GM21737 (cell line): ENCODE data around the gene ZNF18.
"Not testable (repeated sequence)": the region's sequence is repeated elsewhere in the genome, so short reads cannot be mapped to it uniquely, and the experiment has no call there.

ENCODE experiments used
- ATAC-seq: cut with Tn5 transposase; IDR thresholded peaks from one replicate; pipeline ENCODE4 v1.9.1; 2021; ENCODE audit warnings: mild to moderate bottlenecking, moderate library complexity; ENCODE audit not compliant: unreplicated experiment

Gene ZNF18

DNA sequence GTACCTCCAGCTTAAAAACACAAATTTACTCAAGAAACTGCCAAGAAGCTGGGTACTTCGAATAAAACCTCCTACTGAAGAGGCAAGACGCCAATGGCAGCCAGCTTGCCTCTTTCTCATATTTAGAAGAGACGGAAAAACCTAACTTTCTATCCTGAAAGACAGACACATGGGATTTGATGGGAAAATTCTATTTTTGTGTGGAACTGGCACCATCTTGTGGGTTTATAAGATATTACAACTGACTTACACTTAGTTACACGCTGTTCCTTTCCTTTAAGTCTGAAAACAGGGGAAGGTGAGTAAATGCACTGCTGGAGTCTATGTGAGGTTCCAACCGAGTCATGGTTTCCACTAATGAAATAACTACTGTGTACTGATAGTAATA, 10.3 kb downstream of the ZNF18 start:
- no peak for ATAC-seq

DNA sequence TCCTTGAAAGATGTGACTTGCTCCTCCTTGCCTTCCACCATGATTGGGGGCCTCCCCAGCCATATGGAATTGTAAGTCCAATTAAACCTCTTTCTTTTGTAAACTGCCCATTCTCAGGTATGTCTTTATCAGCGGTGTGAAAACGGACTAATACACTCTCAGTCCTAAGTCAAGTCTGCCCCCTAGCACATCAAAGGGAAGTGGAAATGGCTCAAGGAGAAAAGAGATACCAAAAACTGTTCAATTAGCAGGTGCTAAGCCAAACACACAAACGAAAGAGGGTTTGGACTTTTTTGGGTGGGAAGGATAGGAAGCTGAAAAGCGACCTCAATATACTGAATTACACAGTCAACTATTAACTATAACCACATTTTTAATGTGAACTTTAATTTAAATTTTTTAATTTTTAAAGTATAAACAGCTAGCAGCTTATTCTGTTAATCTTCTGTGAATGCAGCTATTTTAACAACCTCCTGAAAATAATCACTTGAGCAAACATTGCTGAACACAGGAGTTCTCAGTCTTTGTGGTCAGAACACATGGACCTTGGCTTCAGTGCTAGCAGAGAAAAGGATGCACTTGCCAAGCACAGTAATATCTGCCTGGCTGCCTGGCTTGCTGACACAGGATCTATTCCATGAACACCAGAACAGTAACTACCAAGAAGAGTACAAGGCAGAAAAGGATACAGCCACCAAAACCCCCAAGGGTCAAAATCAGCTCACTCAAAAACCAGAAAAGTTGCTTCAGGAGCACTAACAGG, 10.9 kb downstream of the ZNF18 start:
- ATAC-seq = no peak

DNA sequence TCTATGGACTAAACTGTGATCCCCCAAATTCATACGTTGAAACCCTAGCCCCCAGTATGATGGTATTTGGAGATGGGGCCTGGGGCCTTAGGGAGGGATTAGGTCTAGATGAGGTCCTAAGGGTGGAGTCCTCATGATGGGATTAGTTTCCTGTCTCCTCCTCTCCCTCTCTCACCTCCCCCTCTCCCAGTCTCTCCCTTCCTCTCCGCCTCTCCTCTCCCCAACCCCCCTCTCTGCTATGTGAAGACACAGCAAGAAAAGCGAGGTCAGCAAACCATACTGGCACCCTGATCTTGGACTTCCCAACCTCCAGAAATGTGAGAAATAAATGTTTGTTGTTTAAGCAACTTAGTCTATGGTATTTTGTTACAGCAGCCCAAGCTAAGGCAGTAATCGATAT, 15.4 kb downstream of the ZNF18 start:
- ATAC-seq = no peak

DNA sequence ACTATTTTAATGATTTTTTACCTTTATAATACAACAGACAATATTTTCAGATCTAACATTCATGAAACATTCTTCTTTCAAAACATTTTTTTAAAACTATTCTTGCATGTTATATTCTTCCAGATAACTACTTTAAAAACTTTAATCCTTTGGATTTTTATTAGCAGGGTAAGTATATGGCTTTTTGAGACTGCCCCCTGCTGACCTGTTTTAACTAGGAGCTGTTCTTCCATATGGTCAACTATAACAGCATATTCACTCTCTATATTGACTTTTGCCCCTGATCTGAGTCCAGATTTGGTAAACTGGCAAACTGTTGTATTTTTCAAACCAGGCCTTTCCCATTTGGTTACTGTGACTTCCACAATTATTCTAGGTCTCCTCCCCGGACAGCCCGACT, 16.5 kb downstream of the ZNF18 start:
- no peak for ATAC-seq

DNA sequence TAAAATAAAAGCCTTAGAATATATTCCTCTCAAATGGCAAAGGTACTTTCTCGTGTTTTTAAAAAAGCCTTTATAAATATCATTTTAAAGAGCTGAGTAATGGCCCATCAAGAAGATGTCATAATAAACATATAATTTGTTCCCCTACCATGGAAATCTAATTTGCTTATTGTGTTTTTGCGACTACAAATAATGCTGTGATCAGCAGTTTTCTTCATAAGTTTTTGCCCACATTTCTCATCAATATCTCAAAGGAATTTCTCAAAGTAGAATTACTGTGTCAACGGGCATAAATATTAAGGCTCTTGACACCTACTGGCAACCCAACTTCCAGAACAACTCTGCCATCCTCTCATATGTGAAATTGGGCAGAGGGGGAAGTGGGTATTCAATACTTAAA, 17.5 kb downstream of the ZNF18 start:
- no peak for ATAC-seq

DNA sequence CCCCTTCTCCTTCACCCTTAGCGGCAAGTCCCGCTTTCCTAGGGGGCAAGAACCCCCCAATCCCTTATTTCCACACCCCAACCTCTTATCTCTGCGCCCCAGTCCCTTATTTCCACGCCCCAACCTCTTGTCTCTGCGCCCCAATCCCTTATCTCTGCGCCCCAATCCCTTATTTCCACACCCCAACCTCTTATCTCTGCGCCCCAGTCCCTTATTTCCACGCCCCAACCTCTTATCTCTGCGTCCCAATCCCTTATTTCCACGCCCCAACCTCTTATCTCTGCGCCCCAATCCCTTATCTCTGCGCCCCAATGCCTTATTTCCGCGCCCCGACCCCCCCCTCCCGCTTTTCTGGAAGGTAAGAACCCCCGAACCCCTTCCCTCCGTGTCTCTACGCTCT, 24.5 kb downstream of the ZNF18 start:
- ATAC-seq = not testable (repeated sequence)

DNA sequence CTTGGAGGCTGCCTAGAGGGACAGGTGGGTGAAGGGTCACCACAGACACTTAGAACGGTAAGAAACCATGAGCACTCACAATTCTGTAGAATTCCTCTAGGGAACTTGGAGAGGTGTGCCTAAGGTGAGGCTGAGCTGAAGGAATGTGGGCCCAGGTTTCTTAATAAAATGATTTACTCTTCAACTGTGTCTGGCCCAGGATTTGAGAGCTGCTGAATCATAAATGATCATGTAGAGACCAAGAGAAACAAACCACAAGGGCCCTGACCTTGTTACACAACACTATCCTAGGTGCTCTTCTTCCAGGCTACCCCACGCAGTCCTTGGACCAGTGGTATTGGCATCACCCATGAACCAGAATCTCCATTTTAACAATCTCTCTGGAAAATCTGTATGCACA, 27.7 kb downstream of the ZNF18 start:
- ATAC-seq = no peak

DNA sequence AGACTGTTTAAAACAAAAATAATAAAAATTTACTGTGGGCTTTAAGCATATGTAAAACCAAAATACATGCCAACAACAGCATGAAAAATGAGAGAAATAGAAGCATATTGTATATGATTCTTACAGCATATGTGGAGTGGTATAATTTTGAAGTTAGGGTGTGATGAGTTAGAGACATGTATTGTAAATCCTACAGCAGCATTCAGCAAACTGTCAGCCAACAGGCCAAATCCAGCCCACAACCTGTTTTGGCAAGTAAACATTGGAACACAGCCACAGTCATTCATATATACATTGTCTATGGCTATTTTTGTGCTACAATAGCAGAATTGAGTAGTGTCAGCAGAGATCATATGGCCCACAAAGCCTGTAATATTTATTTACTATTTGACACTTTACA, 42.3 kb downstream of the ZNF18 start:
- no peak for ATAC-seq

DNA sequence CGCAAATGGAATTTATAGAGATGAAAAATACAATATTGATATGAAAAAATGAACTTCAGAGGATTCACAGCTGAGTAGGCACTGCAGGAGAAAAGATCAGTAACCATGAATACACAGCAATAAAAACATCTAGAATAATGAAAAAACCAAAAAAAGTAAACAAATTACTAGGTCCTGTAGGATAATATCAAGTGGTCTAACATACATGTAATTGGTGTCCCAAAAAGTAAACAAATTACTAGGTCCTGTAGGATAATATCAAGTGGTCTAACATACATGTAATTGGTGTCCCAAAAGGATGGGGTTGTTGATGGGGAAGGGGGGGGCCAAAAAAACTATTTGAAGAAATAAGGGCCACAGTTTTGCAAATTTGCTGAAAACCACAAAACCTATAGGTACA, 43.4 kb downstream of the ZNF18 start:
- no peak for ATAC-seq

DNA sequence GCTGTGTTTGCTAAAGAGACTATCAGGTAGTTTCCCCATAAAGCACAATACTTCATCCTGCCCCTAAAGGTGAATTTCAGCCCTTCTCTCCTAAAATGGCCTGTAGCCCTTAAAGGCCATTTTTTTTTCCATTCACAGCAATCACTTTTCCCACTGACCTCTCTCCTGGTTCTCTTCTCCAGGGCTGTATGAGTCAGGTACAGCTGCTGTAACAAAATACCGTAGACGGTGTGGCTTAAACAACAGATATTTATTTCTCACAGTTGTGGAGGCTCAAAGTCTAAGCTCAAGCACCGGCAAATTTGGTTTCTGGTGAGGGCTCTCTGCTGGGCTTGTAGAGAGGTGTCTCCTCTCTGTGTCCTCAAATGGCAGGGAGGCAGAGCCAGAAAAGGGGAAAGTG, 44.7 kb downstream of the ZNF18 start:
- no peak for ATAC-seq

DNA sequence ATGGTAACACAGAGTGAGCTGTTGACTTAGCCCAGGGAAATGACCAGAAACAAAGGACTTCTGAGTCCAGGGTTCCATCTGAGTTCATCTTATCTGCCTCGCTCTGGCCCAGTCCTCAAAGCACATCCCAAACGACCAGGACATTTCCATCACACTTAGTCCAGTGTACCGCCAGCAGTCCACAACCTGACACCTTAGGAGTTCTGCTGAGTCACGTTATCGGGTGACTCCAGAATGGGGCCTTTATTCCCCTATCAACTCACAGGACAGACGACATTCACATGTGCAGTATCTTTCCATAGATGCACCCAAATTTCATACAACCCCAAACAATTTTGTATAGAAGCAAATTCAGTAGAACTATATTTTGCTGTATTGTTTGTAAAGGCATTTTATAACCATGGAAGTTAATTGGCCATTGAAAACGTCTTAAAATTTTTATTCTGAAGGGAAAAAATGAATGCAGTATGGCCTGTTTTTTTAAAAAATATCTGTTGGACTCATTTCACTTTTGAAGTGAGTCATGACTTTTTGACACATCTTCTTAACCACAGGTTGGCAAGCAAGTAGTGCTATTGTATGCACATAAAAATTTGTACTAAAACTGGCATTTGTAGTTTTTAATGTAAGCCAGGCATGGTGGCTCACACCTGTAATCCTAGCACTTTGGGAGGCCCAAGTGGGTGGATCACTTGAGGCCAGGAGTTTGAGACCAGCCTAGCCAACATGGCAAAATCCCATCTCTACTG, 46.3 kb downstream of the ZNF18 start:
- ATAC-seq = no peak

DNA sequence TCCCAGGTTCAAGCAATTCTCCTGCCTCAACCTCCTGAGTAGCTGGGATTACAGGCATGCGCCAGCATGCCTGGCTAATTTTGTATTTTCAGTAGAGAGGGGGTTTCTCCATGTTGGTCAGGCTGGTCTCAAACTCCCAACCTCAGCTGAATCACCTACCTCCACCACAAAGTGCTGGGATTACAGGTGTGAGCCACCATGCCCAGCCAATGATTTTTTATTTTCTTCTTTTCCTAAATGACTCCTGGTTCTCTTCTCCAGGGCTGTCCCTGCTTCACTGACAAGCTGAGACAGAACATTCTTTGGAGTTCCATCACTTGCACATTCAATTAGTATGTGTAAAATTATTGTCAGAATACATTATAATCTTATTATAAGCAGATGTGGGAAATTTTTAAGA, 47.7 kb downstream of the ZNF18 start:
- ATAC-seq = not testable (repeated sequence)

DNA sequence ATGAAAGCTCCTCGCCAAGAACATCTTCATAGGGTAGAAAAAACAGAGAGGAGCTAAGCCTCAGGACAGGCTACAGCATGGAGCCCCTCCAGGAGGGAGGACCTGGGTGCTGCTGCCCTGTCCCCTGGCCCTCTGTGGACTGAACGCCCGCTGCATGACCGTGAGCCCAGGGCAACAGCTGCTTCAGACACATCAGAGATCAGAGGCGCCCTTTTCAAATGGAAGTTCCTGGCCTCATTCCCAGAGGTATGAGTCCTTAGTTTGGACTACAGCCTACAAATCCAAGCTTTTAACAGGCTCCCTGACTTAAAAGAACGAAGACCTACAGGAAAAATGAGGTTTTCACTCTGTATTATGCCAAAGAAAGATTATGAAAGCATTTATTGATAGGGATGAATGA, 48.5 kb downstream of the ZNF18 start:
- ATAC-seq = no peak

DNA sequence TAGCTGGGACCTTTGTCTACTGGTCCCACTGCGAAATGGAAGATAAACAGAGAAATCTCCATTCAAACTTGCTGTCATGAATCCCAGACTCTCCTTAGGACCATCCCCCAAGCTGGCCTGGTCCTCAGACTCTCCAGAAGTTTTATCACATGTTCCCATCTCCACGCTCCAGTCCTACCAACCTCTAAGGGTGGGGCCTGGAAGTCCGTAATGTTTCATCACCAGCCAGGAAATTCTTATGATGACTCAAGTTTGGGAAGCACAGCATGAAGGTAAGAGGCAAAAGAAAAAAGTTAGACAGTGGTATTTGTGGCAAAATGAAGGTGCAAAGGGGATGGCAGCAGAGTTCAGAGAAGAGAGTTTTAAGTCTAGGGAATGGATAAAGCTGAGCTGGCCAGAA, 52.7 kb downstream of the ZNF18 start:
- ATAC-seq = no peak

DNA sequence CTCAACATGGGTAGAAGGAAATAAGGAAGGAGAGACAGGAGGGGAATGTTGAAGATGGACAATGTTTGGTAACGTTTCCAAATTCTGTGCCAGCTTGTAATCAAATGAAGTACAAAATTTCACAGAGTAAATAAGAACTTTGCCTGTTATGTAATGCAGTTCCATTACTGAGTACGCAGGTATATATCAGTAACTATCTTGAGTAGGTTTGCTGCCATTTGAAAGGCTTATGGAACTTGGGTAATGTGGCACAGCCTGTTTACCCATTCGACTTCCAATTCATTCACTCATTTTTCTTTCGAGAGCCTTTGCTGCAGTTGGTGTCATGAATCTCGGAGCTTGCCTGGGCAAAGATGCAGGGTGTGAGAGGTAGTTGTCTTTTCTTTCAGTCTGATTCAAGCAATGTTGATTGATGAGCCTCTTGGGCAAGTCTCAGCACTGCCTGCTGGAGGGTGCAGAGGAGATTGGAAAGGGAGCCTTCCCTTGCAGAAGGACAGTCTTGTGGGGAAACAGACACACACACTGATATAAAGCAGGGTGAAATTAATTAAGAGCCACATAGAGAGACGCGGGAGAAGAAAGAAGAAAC, 53.4 kb downstream of the ZNF18 start:
- no peak for ATAC-seq

DNA sequence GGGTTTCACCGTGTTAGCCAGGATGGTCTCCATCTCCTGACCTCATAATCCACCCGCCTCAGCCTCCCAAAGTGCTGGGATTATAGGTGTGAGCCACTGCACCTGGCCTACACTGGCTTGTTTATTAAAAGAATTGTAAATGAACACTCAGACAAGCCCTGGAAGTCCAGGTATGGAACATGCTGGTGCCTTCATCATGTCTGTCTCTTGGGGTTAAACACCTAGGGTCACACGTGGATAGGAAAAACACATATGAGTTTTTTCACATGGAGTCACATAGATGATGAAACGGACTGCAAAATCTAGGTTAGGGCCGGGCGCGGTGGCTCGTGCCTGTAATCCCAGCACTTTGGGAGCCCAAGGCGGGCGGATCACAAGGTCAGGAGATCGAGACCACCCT, 54.2 kb downstream of the ZNF18 start:
- not testable (repeated sequence) for ATAC-seq

DNA sequence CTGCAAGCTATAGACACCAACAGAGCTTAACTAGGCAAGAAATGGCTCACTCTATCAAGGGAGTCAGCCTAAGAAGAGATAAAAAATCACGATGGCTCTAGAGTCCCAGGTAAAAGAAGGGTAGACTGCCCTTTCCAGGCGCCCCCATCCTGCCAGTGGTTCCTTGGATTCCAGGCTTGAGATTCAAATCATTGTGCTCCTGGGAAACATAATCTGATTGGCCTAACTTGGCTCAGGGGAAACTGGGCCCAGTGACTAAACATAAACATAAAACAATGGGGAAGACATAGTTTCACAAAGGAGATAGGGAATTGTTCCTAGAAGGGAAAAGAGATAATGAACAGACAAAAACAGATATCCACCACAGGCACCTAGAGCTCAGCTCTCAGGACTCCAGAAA, 56.4 kb downstream of the ZNF18 start:
- ATAC-seq = no peak

DNA sequence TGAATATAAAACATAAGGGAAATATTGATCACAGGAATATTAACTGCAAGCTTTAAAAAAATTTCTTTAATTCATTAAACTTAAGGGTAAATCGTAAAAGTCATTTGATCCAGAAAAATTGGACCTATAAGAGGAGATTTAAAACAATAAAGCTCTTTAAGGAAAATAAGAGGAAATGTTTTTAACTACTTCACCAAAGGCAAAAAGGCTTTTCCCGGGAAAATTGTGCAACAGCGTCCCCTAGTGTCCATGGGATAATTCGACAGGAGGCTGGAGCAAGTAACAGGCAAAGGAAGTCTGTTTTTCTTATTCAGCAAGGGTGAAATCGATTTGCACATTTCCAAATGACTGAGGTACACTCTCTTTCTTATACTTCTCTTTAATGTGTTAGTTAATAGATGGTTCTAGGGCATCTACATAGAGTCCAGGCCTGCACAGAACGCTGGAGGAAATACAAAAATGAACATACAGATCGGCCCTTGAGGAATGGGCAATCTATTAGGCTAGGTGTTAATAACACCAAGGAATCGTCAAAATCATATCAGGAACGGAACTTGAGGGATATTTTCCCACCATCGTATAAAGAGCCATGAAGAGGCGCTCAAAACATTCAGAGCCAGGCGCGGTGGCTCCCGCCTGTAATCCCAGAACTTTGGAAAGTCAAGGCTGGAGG, 61.4 kb downstream of the ZNF18 start:
- ATAC-seq = no peak

DNA sequence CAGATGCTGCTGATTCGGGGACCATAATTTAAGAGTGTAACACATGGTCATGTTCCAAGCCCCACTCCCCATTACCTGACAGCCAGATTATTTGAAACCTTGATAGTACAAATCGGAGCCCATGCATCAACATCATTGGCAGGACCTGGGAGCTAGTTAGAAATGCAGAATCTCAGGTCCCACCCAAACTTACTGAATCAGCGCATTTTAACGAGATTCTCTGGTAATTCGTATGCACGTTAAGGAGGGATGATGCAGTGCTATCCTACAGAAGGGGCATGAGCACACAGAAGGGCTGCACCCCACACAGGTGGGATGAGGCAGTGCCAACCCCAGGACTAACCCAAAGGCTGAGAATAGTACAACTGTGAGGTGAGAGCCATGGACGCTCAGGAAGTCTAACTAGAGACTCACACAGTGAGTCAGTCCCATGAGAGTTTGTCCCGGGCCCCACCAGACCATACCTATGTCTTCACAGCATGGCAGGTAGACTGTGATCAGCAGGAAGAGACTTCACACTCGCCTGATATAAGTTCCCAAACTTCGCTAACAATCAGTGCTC, 64.9 kb downstream of the ZNF18 start:
- ATAC-seq = no peak

DNA sequence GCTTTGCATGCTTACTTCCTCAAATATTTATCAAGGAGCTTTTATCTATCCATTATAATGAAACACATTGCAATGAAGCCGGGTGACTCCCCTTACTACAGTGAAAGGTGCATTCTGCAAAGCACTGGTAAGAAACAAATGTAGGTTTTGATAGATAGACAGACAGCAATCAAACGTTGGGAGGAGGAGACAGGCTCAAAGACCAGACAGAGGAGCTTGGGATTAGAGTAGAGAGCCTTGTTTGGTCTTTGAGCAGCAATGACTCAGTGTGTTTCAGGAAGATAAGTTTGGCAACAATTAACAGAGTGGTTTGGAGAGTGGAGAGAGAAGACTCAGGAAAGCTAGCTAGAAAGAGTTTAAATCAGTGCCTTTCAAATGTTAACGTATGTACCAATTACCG, 68.8 kb downstream of the ZNF18 start:
- ATAC-seq = no peak
